HEK293T (cell line): ENCODE results near the gene HK2.

Experiments
- CTCF ChIA-PET: fragments of 350-600 bp; formaldehyde crosslinking; extraction: SDS; loops from one replicate; lab custom pipeline; 2021; ENCODE audit warnings: antibody characterized with exemption, inconsistent platforms; lab: Yijun Ruan, JAX
- POLR2A ChIA-PET: fragments of 350-600 bp; formaldehyde crosslinking; extraction: SDS; loops from one replicate; lab custom pipeline; 2020; ENCODE audit warnings: antibody characterized with exemption, inconsistent platforms; lab: Yijun Ruan, JAX
- DNase-seq: peaks from one replicate; pipeline ENCODE4 v3.0.0; 2012; ENCODE audit warnings: mixed read lengths; ENCODE audit errors: extremely low spot score
- ARNT ChIP-seq: fragments of 450-650 bp; IDR thresholded peaks from 2 replicates; pipeline ENCODE4 v1.6.1; 2017; ENCODE audit warnings: mild to moderate bottlenecking
- BHLHE40 ChIP-seq: fragments of 450-650 bp; IDR thresholded peaks from 2 replicates; pipeline ENCODE4 v1.6.1; 2016; ENCODE audit warnings: mild to moderate bottlenecking, moderate library complexity, borderline replicate concordance
- CTBP1 ChIP-seq: fragments of 450-650 bp; IDR thresholded peaks from 2 replicates; pipeline ENCODE4 v1.6.1; 2016; ENCODE audit warnings: borderline replicate concordance
- ELF4 ChIP-seq: fragments of 450-650 bp; IDR thresholded peaks from 2 replicates; pipeline ENCODE4 v1.6.1; 2017; ENCODE audit warnings: antibody characterized with exemption
- FOXA1 ChIP-seq: fragments of 450-650 bp; IDR thresholded peaks from 2 replicates; pipeline ENCODE4 v1.6.1; 2016; ENCODE audit warnings: mild to moderate bottlenecking
- FOXK2 ChIP-seq: fragments of 450-650 bp; IDR thresholded peaks from 2 replicates; pipeline ENCODE4 v1.6.1; 2016; ENCODE audit warnings: mild to moderate bottlenecking
- FOXM1 ChIP-seq: fragments of 450-650 bp; IDR thresholded peaks from 2 replicates; pipeline ENCODE4 v1.6.1; 2017; ENCODE audit warnings: mild to moderate bottlenecking, borderline replicate concordance
- HDGF ChIP-seq: fragments of 450-650 bp; IDR thresholded peaks from 2 replicates; pipeline ENCODE4 v1.6.1; 2017; ENCODE audit warnings: antibody characterized with exemption, borderline replicate concordance
- L3MBTL2 ChIP-seq: fragments of 450-650 bp; conservative IDR thresholded peaks from 2 replicates; pipeline ENCODE4 v1.6.1; 2016; ENCODE audit warnings: mild to moderate bottlenecking
- LEF1 ChIP-seq: fragments of 450-650 bp; IDR thresholded peaks from 2 replicates; pipeline ENCODE4 v1.6.1; 2017; ENCODE audit warnings: mild to moderate bottlenecking, borderline replicate concordance
- NFRKB ChIP-seq: fragments of 450-650 bp; IDR thresholded peaks from 2 replicates; pipeline ENCODE4 v1.6.1; 2016; ENCODE audit warnings: mild to moderate bottlenecking, moderate library complexity
- PKNOX1 ChIP-seq: fragments of 450-650 bp; IDR thresholded peaks from 2 replicates; pipeline ENCODE4 v1.6.1; 2016
- SP1 ChIP-seq: fragments of 450-650 bp; IDR thresholded peaks from 2 replicates; pipeline ENCODE4 v1.6.1; 2017
- SUZ12 ChIP-seq: fragments of 450-650 bp; IDR thresholded peaks from 2 replicates; pipeline ENCODE4 v1.6.1; 2016; ENCODE audit warnings: mild to moderate bottlenecking
- TARDBP ChIP-seq: fragments of 450-650 bp; IDR thresholded peaks from 2 replicates; pipeline ENCODE4 v1.6.1; 2016
- ZNF384 ChIP-seq: fragments of 450-650 bp; IDR thresholded peaks from 2 replicates; pipeline ENCODE4 v1.6.1; 2016

HK2 gene

GRCh38 chr2:74860521-74860920 lies 26.6 kb downstream of the HK2 start:
- DNase-seq: no peak
- TF ChIP-seq ZNF384 (no peak), FOXA1 (no peak), SP1 (no peak), TARDBP (no peak), L3MBTL2 (no peak), FOXK2 (no peak), NFRKB (no peak), LEF1 (no peak), SUZ12 (no peak), CTBP1 (no peak), HDGF (no peak), ELF4 (no peak), FOXM1 (no peak), PKNOX1 (no peak), BHLHE40 (no peak), ARNT (no peak)
- POLR2A ChIA-PET: no interaction called here
- CTCF ChIA-PET: no interaction called here

GRCh38 chr2:74861531-74861930 lies 27.6 kb downstream of the HK2 start:
- DNase-seq: no peak
- TF ChIP-seq LEF1 (no peak), L3MBTL2 (no peak), SUZ12 (no peak), FOXA1 (no peak), ZNF384 (no peak), FOXM1 (no peak), ELF4 (no peak), FOXK2 (no peak), NFRKB (no peak), ARNT (no peak), CTBP1 (no peak), BHLHE40 (no peak)
- ChIA-PET CTCF (no interaction called here), POLR2A (interaction anchor here (1.6 kb wide), 1 partner anchor 25 kb away, joined by 3 read pairs; no protein-coding TSS in a partner anchor)

GRCh38 chr2:74862020-74862964 lies 28.4 kb downstream of the HK2 start:
- no peak for DNase-seq
- ChIA-PET POLR2A (interaction anchor here (0.9 to 1.6 kb wide), 3 partner anchors 26 to 29 kb away, joined by 3 to 9 read pairs (median 4); no protein-coding TSS in a partner anchor), CTCF (interaction anchor here (1.3 kb wide), 1 partner anchor 14 kb away, joined by 4 read pairs; no protein-coding TSS in a partner anchor)
- TF ChIP-seq ARNT (no peak), PKNOX1 (no peak), FOXA1 (no peak), HDGF (no peak), NFRKB (no peak), FOXM1 (no peak), LEF1 (no peak), SP1 (no peak), ELF4 (no peak), FOXK2 (no peak), TARDBP (no peak), ZNF384 (no peak), SUZ12 (no peak), BHLHE40 (no peak), CTBP1 (no peak), L3MBTL2 (no peak)

GRCh38 chr2:74863802-74864248 lies 29.9 kb downstream of the HK2 start:
- TF ChIP-seq LEF1 (no peak), PKNOX1 (no peak), ARNT (no peak), FOXK2 (no peak), NFRKB (no peak), ZNF384 (no peak), SUZ12 (no peak), L3MBTL2 (no peak), CTBP1 (no peak), BHLHE40 (no peak), FOXA1 (no peak)
- ChIA-PET POLR2A (no interaction called here), CTCF (interaction anchor here (1.3 kb wide), 1 partner anchor 12 kb away, joined by 4 read pairs; no protein-coding TSS in a partner anchor)
- DNase-seq: no peak
